ENCODE results near the gene PTPRE. TPM values are rescaled to one million over a fixed set of nuclear protein-coding genes. Genes with fewer than 3 reads are reported as not detected.

Gene PTPRE
- total RNA-seq, 1 donor from 2014 or later = 5.4 TPM

- no peak for DNase-seq (ENCODE audit: low read depth)
- H3K4me3 ChIP-seq (ENCODE audit: low read depth, low read length) = no peak overlapping the region
- TF ChIP-seq CTCF (conservative IDR thresholded peaks at IDR 0.05; ENCODE audit: low read depth, low read length) = no peak
Observed at GRCh38 chr10:127882801-127883459, 24.0 kb upstream of the PTPRE start.

- no peak for TF ChIP-seq CTCF (conservative IDR thresholded peaks at IDR 0.05; ENCODE audit: low read depth, low read length)
- no peak overlapping the region for H3K4me3 ChIP-seq (ENCODE audit: low read depth, low read length)
- no peak for DNase-seq (ENCODE audit: low read depth)
Observed at GRCh38 chr10:127883516-127883915, 23.4 kb upstream of the PTPRE start.

GRCh38 chr10:127884501-127884900 is 22.4 kb upstream of the PTPRE start:
- TF ChIP-seq CTCF (conservative IDR thresholded peaks at IDR 0.05; ENCODE audit: low read depth, low read length) = no peak

GRCh38 chr10:127886371-127887051 is 20.4 kb upstream of the PTPRE start:
- DNase-seq (ENCODE audit: low read depth) = peak; percentile 92
- TF ChIP-seq CTCF (conservative IDR thresholded peaks at IDR 0.05; ENCODE audit: low read depth, low read length) = no peak
- no peak overlapping the region for H3K4me3 ChIP-seq (ENCODE audit: low read depth, low read length)

More at GRCh38 chr10:127884501-127884900, 22.4 kb upstream of the PTPRE start:
- H3K4me3 ChIP-seq (ENCODE audit: low read depth, low read length) = no peak overlapping the region
- no peak for DNase-seq (ENCODE audit: low read depth)

- TF ChIP-seq CTCF (conservative IDR thresholded peaks at IDR 0.05; ENCODE audit: low read depth, low read length) = no peak
- no peak overlapping the region for H3K4me3 ChIP-seq (ENCODE audit: low read depth, low read length)
- no peak for DNase-seq (ENCODE audit: low read depth)
Observed at GRCh38 chr10:127887541-127888415, 19.1 kb upstream of the PTPRE start.

- H3K4me3 ChIP-seq (ENCODE audit: low read depth, low read length) = no peak overlapping the region
- DNase-seq (ENCODE audit: low read depth) = no peak
- no peak for TF ChIP-seq CTCF (conservative IDR thresholded peaks at IDR 0.05; ENCODE audit: low read depth, low read length)
Observed at GRCh38 chr10:127888521-127889312, 18.2 kb upstream of the PTPRE start.
